Measurements from ENCODE around the gene THSD7A.

Gene THSD7A

DNA sequence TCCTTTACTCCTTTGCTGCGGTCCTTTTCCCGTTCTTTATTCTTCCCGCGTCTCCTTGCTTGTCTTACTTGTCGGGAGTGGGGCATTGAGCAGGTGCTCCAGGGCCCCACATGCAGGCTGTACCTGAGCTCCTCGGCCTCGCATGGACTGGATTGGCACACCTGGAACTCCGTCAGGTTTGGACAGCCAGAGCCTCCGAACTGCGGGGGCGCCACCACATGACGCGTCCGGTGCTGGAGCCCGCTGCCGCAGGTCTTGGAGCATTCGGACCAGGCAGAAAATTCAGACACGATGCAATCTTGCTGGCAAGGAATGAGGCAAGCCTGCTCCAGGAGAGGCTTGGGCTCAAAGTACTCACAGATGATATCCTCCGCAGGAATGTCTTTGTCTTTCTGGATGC lies 195.7 kb downstream of the THSD7A start:
- H3K4me3 ChIP-seq (ENCODE audit: low read length) = no peak overlapping the region
- TF ChIP-seq, protein P1, sequence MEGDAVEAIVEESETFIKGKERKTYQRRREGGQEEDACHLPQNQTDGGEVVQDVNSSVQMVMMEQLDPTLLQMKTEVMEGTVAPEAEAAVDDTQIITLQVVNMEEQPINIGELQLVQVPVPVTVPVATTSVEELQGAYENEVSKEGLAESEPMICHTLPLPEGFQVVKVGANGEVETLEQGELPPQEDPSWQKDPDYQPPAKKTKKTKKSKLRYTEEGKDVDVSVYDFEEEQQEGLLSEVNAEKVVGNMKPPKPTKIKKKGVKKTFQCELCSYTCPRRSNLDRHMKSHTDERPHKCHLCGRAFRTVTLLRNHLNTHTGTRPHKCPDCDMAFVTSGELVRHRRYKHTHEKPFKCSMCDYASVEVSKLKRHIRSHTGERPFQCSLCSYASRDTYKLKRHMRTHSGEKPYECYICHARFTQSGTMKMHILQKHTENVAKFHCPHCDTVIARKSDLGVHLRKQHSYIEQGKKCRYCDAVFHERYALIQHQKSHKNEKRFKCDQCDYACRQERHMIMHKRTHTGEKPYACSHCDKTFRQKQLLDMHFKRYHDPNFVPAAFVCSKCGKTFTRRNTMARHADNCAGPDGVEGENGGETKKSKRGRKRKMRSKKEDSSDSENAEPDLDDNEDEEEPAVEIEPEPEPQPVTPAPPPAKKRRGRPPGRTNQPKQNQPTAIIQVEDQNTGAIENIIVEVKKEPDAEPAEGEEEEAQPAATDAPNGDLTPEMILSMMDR (conservative IDR thresholded peaks at IDR 0.05; ENCODE audit: low read depth, low read length) = no peak
- no peak for DNase-seq (ENCODE audit: low read depth)

DNA sequence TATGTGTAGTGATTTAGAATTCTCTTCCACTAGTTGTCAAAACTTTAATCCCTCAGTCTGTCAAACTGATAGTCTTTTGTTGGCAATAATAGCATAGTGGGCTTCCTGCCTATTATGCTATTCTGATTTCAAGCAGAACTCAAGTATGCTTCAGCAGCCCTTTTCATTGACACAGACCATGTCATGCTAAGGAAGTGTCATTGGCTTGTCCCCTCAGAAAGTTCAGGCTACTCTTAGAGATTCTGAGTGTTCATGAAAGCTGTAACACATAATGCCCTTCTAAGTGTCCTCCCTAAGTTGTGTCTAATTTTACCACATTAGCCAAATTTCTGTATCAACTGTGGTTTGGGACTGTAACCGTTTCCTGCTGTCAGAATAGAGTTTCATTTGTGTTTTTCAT lies 198.7 kb downstream of the THSD7A start:
- H3K4me3 ChIP-seq (ENCODE audit: low read length) = no peak overlapping the region
- DNase-seq (ENCODE audit: low read depth) = no peak
- TF ChIP-seq, protein P1 (conservative IDR thresholded peaks at IDR 0.05; ENCODE audit: low read depth, low read length) = no peak

DNA sequence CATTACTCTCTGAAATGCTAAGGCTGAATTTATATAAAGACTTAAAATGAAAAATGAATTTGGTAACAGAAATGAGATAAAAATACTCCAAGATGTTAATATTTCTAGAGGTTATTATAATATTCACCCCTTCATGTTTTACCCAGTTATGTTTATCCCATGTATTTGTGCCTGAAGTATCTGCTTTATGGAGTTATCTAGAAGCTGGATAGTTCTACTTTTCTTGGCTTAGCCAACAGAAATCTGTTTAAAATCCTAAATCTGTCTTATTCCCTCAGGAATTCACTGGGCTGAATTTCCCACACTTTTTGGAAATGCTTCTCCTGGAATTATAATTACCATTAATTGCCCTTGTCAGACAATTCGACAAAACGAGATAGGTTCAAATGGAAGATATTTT lies 201.6 kb downstream of the THSD7A start:
- no peak overlapping the region for H3K4me3 ChIP-seq (ENCODE audit: low read length)
- TF ChIP-seq, protein P1 (conservative IDR thresholded peaks at IDR 0.05; ENCODE audit: low read depth, low read length) = no peak
- DNase-seq (ENCODE audit: low read depth) = no peak

DNA sequence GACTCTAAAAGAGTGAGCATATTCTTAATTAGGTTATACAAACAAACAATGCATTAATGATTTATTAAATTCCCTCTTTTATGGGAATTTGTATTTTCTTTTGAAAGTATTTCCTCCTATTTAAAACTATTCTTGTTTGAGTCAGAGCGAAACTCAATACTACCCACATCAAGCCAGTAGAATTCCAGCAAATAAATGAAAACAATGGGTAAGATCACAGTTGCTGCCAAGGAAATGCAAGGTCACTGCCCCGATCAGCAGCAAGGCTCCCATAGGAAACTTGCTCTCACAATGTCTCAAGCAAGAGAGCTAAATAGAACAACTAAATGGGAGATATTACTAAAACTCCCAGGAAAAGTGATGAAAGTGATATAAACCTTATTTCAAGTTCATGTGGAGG lies 206.3 kb downstream of the THSD7A start:
- no peak overlapping the region for H3K4me3 ChIP-seq (ENCODE audit: low read length)
- TF ChIP-seq, protein P1 (conservative IDR thresholded peaks at IDR 0.05; ENCODE audit: low read depth, low read length) = no peak
- no peak for DNase-seq (ENCODE audit: low read depth)

DNA sequence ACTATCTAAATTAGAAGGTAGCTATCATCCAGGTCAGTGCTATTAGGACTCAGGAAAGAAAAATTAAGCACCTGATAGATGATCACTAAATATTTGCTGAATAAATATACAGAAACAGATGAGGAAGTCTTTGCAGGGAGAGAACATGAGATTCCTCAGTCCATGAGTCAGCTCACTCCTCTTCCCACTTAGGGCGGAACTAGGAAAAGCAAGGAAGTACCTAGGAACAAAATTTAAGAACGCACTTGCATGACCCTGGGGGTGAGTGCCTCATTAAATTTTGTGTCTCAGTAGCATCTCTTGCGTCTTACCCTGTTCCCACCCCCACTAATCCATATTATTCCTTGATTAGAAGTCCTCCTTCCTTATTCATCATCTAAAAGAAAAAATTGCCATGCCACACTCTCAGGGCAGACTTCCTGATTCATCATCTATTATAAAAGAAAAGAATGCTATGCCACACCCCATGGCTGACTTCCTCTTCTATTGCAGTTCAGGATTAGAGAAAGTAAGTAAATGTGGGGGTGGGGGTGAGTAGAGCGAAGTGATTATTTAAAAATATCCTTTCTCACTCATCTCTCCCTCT lies 208.8 kb downstream of the THSD7A start:
- no peak overlapping the region for H3K4me3 ChIP-seq (ENCODE audit: low read length)
- no peak for DNase-seq (ENCODE audit: low read depth)
- TF ChIP-seq, protein P1 (conservative IDR thresholded peaks at IDR 0.05; ENCODE audit: low read depth, low read length) = no peak

DNA sequence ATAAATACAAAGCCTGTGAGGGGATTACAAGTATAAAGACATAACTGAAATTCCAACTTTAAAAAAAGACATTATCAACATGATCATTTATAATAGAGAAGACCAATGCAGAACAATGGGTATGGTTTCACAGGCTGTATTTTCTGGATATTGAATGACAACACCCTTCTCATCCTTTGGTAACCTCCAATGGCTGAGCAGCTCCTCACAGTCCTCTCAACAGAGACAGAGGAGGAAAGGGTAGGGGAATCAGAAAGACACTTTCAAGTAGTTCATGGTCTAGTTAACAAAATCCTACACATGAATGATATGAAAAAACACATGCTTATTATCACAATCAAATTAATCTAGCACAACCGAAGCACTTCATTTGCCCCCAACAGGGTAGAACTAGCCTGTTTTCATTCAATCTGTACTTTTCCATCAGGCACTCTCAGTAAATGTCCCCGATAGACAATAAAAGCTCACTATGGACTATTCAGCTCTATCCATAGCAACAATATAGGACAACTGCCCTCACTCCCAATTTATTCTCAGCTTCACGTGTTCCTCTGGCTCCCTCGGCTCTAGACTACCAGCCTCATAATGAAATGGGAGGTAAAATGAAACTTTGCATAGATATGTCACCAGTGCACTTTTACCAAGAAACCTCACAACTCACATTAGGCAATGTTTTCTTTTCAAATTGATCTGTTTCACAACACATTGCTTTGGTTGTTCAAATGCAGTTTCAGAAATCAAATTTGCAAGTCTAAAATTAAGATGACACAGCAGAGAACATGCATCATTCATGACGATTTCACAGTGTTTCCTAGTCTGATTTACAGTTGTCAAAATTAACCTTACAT lies 211.4 kb downstream of the THSD7A start:
- no peak for DNase-seq (ENCODE audit: low read depth)
- no peak overlapping the region for H3K4me3 ChIP-seq (ENCODE audit: low read length)
- TF ChIP-seq, protein P1 (conservative IDR thresholded peaks at IDR 0.05; ENCODE audit: low read depth, low read length) = no peak

DNA sequence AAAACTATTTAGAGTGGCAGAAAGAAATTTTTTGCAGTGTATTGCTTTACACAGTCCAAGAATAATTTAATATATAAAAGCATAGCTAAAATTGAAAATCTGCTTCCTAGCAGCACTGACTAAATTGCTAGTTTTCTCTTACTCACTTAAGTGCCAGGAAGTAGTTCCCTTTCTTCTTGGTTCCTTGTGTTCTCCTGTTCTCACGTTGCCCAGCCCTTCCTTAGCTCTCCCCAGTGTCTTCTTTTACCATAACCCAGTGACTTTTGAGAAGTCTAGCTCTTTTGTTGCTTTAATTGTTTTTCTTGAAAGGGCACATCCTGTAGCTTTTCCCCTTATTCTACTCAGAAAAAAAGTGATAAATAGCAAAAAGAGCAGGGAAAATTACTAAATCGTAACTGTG lies 215.5 kb downstream of the THSD7A start:
- H3K4me3 ChIP-seq (ENCODE audit: low read length) = no peak overlapping the region
- DNase-seq (ENCODE audit: low read depth) = no peak
- TF ChIP-seq, protein P1 (conservative IDR thresholded peaks at IDR 0.05; ENCODE audit: low read depth, low read length) = no peak

Data from retinal pigment epithelial cell (primary cell).